DND-41 (cell line): ENCODE measurements around the gene SPRY2.

Experiments used
- ATAC-seq: fragments of 200-7000 bp; cut with Tn5 transposase; 3 replicates; pipeline ENCODE4 v1.9.1; 2021; ENCODE audit warnings: low read depth; ENCODE audit not compliant: insufficient read depth
- DNase-seq: peaks from one replicate; pipeline ENCODE4 v3.0.0-alpha.2; 2020
- H2AFZ ChIP-seq: 2 replicates; pipeline ENCODE4 v1.6.0; 2012; ENCODE audit warnings: low read depth, low read length
- H3K27ac ChIP-seq: 2 replicates; pipeline ENCODE4 v1.5.1; 2012; ENCODE audit warnings: low read length, inconsistent platforms
- H3K27me3 ChIP-seq: fragments of 200-600 bp; sonication (generic); 2 replicates; pipeline ENCODE4 v1.6.0; 2012; ENCODE audit warnings: low read length, mild to moderate bottlenecking, inconsistent platforms; ENCODE audit not compliant: insufficient read depth, poor library complexity
- H3K36me3 ChIP-seq: 2 replicates; pipeline ENCODE4 v1.5.1; 2012; ENCODE audit warnings: low read length, inconsistent platforms; ENCODE audit not compliant: insufficient read depth
- H3K4me1 ChIP-seq: 2 replicates; pipeline ENCODE4 v1.5.1; 2012; ENCODE audit warnings: mild to moderate bottlenecking, low read length; ENCODE audit not compliant: insufficient read depth
- H3K4me2 ChIP-seq: 2 replicates; pipeline ENCODE4 v1.6.0; 2012; ENCODE audit warnings: mild to moderate bottlenecking, moderate library complexity, low read length, inconsistent platforms; ENCODE audit not compliant: insufficient read depth
- H3K4me3 ChIP-seq, 2 experiments: fragments of 200-600 bp in 1 of 2; shearing (Covaris generic) in 1 of 2; 2 replicates each; pipeline ENCODE4 v1.5.1; 2012 to 2016; ENCODE audit warnings: inconsistent platforms in 2 of 2, low read length in 2 of 2, mild to moderate bottlenecking in 2 of 2, low read depth in 1 of 2, moderate library complexity in 1 of 2
- H3K79me2 ChIP-seq: 2 replicates; pipeline ENCODE4 v1.6.0; 2012; ENCODE audit warnings: low read length, inconsistent platforms; ENCODE audit not compliant: insufficient read depth
- H3K9ac ChIP-seq: 2 replicates; pipeline ENCODE4 v1.6.0; 2012; ENCODE audit warnings: low read depth, mild to moderate bottlenecking, inconsistent platforms, low read length, moderate library complexity
- H3K9me3 ChIP-seq: 2 replicates; pipeline ENCODE4 v1.5.1; 2012; ENCODE audit warnings: low read length, moderate library complexity, mild to moderate bottlenecking, inconsistent platforms; ENCODE audit not compliant: insufficient read depth, severe bottlenecking
- H4K20me1 ChIP-seq: 2 replicates; pipeline ENCODE4 v1.6.0; 2012; ENCODE audit warnings: low read length; ENCODE audit not compliant: insufficient read depth
- CTCF ChIP-seq: IDR thresholded peaks from 2 replicates; pipeline ENCODE4 v1.5.1; 2012; ENCODE audit warnings: borderline replicate concordance, low read length, moderate library complexity, mild to moderate bottlenecking; ENCODE audit not compliant: poor library complexity, severe bottlenecking; ENCODE audit errors: extremely low read depth
- EZH2 ChIP-seq: IDR thresholded peaks from 3 replicates; pipeline ENCODE4 v1.6.1; 2012; ENCODE audit warnings: borderline replicate concordance, low read depth, mild to moderate bottlenecking, moderate library complexity, low read length, inconsistent platforms; ENCODE audit not compliant: severe bottlenecking

The SPRY2 gene

GRCh38 chr13:80306337-80306972 lies 34.5 kb downstream of the SPRY2 start:
- Histone ChIP-seq H3K4me3 (no peak overlapping the region), H3K4me1 (no peaks in the 10 kb centered on the region), H3K27me3 (peaks cover 5% of the 10 kb centered on the region), H3K9me3 (no peaks in the 10 kb centered on the region), H3K79me2 (no peaks in the 10 kb centered on the region), H3K36me3 (no peaks in the 10 kb centered on the region), H3K4me2 (no peak overlapping the region), H3K27ac (no peak overlapping the region), H3K9ac (no peak overlapping the region), H2AFZ (no peak overlapping the region), H4K20me1 (no peaks in the 10 kb centered on the region)
- ATAC-seq, result no peak
- DNase-seq, result no peak
- TF ChIP-seq EZH2, result no peak
- no peak for TF ChIP-seq CTCF

- no peaks in the 10 kb centered on the region for H3K36me3 ChIP-seq
- no peak overlapping the region for H3K4me2 ChIP-seq
- no peak overlapping the region for H3K27ac ChIP-seq
- DNase-seq (no peak), ATAC-seq (no peak)
- H3K79me2 ChIP-seq, result no peaks in the 10 kb centered on the region
- no peak overlapping the region for H3K4me3 ChIP-seq
- no peak overlapping the region for H2AFZ ChIP-seq
- H4K20me1 ChIP-seq, result no peaks in the 10 kb centered on the region
- H3K27me3 ChIP-seq, result peaks cover 5% of the 10 kb centered on the region
- no peak for TF ChIP-seq EZH2
- no peak for TF ChIP-seq CTCF
- no peak overlapping the region for H3K9ac ChIP-seq
- no peaks in the 10 kb centered on the region for H3K9me3 ChIP-seq
- no peaks in the 10 kb centered on the region for H3K4me1 ChIP-seq
These were observed 35.2 kb downstream of the SPRY2 start for GRCh38 chr13:80305737-80306136.

DNA sequence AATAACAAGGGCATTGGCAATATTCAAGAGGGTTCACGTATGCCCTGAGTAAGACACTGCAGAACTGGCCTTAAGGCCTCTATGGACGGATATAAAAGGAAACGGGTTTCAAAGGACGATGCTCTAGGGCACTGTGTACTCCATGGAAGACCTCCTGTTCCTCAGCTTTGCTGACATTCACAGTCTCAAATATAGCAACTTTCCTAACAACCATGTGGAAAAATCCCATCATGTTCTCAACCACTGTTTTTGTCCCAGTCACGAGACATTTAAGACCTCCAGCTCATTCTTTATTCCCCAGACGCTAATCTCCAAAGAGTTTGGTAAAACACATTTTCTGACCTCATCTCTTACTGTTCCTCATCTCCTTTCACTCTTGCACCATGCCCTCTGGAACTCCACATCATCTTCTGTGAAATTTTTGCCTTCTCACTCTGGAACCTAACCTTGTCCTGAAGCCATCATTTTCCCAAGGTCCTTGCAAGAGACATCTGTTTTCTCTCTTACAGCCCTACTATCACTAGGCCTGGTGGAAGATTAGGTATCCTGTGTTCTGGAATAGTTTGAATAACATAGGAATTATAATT lies 37.6 kb downstream of the SPRY2 start:
- H3K9ac ChIP-seq, result no peak overlapping the region
- peaks cover 5% of the 10 kb centered on the region for H3K27me3 ChIP-seq
- no peak overlapping the region for H3K4me3 ChIP-seq
- H3K36me3 ChIP-seq, result no peaks in the 10 kb centered on the region
- H3K4me2 ChIP-seq, result no peak overlapping the region
- H2AFZ ChIP-seq, result no peak overlapping the region
- TF ChIP-seq CTCF, result no peak
- TF ChIP-seq EZH2, result no peak
- no peaks in the 10 kb centered on the region for H3K4me1 ChIP-seq
- no peaks in the 10 kb centered on the region for H3K9me3 ChIP-seq
- DNase-seq, result no peak
- H3K79me2 ChIP-seq, result no peaks in the 10 kb centered on the region
- H4K20me1 ChIP-seq, result no peaks in the 10 kb centered on the region
- no peak overlapping the region for H3K27ac ChIP-seq
- ATAC-seq, result no peak
